Measurements from ENCODE around the gene ABHD14A.

- TF ChIP-seq CTCF (IDR thresholded peaks at IDR 0.05) = no peak
- TF ChIP-seq POLR2A (IDR thresholded peaks at IDR 0.05) = no peak
Measured at GRCh38 chr3:51999846-52000245, 25.0 kb downstream of the ABHD14A start.

All from Peyer's patch (tissue), 4 donors.